DMS 273 treated with DMSO at 0.1 percent for 48 hours (cell line): ENCODE results near the gene EDEM1.

ENCODE experiments used
- DNase-seq: peaks from one replicate; lab custom pipeline; 2025; lab: John Stamatoyannopoulos, UW

Gene EDEM1

DNA sequence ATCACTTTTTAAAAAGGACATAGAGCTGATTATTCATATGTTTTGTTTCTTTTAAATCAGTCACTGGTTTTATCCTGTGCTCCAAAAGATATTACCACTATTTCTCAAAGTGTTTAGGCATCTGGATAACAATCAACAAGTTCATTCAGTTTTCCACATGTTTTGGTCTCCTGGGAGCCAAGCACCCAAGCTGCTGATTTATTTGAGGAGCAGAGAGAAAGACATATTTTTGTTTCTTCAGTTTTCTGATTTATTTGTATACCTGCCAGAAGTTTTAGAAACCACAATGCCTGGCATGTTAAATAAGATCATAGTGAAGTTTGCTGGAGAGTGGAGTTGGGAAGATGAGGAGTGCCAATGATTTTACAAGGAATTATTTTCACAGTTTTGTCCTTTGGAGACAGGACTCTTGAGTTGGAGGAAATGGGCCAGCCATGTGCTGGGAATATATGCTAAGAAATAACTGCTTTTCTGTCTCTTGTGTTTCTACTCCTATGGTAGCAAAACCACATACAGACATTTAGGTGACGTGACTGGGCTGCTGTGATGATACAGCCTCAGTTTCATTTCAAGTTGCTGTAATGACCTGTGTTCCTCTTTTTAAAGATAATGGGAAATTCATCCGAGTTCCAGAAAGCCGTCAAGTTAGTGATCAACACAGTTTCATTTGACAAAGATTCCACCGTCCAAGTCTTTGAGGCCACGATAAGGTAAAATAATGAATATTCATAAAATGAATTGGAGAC, 11.7 kb downstream of the EDEM1 start:
- no peak for DNase-seq

DNA sequence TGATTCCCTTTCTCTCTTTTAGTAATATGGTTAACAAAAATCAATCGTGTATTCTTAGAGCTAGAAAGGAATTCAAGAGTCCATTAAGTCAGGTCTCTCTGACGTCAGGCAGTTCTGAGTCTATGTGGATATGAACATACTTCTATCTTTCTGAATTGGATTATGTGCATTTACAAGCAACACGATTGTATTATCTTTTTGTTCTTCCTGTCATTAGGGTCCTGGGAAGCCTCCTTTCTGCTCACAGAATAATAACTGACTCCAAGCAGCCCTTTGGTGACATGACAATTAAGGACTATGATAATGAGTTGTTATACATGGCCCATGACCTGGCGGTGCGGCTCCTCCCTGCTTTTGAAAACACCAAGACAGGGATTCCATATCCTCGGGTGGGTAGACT, 14.0 kb downstream of the EDEM1 start:
- DNase-seq, result no peak

DNA sequence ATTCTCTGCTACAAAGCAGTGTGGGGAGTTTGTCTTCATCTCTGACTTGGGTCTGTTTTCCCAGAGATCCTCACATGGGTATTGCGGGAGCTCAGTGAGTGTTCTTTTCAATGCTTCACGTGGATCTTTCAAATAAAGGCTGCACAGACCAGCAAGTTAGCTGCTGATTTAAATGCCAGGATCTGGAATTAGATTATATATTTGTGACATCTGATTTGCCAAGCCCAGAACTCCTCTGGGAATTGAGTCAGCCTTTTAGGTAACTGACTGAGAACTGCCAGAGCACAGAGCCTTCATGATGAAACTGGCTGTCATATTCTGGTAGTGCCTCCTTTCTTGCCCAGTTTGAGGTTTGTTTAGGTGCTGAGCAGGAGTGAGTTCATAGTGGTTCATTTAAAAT, 14.7 kb downstream of the EDEM1 start:
- DNase-seq, result no peak

DNA sequence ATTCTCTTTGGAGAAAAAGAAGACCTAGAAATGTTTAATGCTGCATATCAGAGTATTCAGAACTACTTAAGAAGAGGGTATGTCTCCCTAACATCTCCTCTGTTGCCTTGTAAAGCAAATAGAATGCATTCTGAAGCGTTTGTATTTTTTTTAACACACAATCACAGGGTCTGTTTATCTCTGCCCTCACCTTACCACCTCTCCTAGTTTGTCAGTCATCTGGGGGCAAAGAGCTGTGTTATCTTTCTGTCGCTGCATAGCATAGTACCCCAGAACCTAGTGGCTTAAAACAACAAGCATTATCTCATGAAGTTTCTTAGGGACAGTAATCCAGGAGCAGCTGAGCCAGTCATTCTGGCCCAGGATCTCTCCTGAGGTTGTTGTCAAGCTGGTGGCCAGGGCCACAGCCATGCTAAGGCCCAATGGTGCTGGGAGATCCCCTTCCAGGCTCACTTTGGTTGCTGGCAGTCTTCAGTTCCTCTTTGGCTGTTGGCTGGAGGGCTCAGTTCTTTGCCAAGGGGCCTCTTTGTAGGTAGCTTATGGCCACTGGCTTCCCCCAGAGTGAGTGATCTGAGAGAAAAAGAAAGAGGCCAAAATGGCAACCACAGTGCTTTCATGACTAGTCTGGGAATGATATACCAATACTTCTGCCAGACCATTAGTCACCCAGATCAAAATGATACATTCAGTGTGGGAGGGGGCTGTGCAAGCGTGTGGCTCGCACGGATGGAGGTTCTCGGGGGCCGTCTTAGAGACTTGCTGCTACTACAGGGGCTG, 17.8 kb downstream of the EDEM1 start:
- no peak for DNase-seq

DNA sequence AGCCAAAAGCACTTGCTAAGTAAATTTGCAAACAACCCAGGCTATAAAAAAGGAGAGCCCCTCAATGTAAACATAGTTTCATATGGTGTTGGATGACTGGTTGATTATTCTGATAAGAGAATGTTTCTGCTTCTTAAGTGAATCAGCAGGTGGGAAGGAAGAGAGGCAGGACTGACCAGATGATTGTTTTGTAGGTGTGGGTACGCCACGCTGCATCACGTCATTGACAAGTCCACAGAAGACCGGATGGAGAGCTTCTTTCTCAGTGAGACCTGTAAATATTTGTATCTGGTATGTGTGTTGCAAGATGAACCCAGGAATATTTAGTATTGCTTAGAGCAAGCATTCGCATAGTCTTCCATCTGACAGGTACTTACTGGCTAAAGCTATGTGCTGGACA, 23.4 kb downstream of the EDEM1 start:
- no peak for DNase-seq

DNA sequence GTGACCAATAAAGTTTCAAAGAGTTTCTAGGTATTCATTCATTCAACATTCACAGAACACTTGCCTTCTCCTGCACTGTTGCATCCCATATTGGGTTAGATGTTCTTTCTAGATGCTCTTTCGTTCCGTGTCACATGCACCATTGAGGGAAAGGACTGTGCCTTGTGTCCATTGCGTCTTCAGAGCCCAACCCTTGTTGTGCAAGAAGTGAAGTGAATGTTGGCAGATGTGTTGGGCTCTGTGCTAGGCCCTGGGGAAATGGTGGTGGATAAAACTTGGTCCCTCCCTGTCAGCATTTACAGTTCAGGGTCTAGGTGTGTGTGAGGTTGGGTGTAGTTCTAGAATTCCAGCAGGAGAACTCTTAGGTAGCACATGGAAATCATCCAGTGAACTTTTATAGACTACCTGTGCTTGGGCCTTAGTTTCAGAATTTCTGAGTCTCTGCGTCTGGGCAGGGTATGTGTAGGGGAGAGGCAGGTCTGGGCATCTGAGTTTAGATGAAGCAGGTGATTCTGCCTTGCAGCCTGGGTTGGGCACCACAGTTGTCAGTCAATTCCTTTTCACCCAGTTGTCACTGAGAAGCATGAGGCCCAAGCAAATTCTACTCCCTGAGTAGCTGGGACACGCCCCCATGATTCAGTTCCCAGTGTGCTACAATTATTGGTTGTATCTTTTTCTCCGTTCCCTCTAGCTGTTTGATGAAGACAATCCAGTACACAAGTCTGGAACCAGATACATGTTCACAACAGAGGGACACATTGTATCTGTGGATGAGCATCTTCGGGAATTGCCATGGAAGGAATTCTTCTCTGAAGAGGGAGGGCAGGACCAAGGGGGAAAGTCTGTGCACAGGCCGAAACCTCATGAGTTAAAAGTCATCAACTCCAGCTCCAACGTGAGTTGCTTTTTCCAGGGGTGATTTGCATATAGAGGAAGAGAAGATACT, 25.4 kb downstream of the EDEM1 start:
- no peak for DNase-seq

DNA sequence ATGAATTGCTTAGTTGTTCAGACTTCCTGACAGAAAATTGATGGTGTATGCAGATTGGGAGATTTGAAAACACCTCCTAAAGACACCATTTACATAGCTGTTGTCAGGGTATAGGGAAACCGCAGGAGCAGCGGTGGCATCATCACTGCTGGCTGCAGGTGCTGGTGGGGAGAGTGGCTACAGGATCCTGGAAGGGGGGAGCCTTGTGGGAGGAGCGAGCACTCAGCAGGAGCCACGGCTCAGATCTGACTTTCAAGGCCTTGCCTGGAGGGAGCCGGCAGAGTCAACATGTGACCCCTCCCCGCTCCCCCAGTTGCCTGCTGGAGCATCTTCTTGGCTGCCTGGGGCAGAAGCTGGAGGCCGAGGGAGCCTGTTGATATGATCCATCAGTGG, 26.1 kb downstream of the EDEM1 start:
- DNase-seq, result no peak

DNA sequence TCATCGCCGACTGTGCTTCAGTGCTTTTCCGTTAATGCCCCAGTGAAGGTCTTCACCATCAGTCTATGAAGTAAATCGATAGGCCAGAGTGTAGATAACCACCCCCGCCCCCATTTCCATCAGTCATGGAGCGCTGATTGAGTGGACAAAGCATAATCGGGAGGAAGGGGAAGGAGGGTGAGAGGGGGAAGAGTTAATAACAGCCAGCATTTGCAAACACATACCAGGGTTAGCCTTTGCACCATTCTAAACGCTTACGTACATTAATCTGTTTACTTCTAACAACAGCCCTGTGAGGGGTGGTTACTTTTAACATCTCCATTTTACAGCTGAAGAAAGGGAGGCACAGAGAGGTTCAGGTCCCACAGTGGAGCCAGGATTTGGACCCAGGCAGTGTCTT, 26.8 kb downstream of the EDEM1 start:
- no peak for DNase-seq

DNA sequence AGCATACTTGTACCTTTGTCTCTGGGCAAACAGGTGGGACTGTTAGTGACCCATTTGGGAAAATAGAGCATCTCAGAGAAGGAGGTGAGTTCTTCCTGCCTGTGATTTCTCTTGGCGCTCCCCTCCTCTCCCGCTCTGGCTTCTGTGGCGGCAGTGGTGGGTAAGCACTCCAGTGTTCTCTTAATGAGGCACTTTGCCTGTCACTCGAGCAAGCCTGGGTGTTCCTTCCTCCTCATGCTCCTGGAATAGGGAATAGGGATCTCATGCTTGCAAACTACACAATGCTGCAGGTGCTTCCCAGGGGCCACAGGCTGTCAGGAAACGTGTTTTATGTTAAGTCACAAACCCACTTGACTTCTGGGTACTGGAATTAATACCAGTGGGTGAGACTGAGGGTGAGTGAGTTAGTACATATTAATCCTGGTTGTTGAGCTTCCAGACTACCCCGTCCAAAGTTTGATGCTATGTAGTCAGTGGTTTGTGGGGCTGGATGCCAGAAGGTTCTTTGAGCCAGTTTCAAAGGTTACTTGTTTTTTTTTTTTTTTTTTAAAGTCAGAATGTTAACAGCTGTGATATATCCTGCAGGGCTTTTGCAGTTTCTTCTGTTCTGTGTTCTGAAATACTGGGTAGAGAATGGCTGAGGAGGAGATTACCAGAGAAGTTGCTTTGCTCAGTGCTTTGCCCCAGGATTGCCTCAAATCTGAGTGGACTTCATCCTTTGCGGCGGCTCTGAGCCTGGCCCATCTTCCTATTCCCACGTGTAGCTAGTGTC, 30.5 kb downstream of the EDEM1 start:
- DNase-seq, result no peak

DNA sequence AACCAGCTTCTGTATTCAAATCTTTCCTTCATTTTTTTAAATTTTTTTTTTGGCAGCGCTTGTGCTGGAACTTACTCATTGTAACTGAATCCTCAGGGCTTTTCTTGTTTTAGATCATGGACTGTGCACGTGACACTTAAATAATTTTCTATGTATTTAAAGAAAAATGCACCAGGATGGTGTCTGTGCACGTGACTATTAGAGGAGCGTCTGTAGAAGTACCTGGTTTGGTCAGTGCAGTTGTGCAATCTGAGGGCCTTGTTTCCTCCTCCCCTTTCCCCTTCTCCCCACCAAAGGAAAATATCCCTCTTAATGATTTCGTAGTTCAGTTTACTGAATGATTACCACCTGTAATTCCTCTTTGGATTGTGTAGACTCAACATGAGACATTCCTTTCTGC, 31.3 kb downstream of the EDEM1 start:
- no peak for DNase-seq

DNA sequence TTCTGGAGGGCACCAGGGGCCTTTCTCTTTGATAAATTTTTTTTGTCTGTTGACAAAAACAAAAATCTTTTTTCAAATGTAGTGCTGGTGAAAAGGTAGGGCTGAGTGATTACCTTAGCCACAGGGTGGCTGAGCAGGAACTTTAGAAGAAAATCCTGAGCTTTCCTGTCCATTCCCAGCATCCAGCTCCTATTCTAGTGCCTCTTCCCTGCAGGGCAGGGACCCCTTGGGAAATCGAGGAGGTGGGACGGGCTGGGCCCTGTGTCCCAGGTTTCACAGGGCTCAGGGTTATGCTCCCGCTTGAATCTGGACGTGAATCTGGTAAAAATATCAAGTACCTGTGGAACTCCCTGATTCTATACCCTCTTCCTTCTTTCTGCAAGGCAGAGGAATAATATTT, 31.7 kb downstream of the EDEM1 start:
- DNase-seq, result no peak

DNA sequence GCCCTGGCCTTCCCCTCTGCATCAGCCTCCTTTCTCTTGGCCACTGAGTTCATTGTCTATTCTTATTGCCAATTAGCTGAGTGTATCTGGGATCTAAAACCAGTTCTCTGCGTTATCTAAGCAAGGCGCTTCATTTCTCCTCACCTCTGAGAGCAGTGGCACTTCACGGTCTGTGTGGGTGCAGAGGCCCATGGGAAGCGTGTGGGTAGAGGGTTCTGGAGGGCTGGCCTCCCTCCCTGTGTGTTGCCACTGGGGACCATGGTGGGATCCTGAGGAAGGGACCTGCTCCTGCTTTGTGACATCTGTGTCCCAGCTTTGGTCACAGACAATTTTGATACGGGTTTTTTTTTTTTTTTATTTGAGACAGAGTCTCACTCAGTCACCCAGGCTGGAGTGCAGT, 32.7 kb downstream of the EDEM1 start:
- no peak for DNase-seq

DNA sequence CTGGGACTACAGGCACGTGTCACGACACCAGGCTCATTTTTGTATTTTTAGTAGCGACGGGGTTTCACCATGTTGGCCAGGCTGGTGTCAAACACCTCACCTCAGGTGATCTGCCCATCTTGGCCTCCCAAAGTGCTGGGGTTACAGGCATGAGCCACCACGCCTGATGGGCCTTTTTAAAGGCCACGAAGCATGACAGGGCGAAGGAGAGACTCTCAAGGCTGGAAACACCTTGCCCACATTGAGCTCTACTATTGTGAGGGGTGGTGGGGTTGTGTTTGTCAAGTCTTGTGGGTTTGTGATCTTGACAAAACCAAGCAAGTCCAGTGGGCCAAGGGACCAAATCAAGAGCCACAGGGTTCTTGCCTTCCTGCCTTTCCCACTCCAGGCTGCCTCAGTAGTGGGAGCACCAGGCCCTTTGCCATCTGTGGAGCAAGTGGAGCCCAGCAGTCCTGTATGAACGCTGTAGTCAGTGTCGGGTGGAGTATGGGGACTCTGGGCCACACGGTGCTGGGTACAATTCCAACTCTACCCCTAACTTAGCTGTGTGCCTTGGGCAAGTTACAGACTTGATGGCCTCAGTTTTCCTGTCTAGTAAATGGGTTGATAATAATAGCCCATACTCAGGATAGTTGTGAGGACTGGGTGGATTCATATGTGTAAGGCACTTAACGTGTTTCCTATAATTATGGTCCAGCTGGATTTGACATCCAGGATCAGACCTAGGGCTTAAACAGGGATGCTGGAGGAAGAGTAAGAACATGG, 33.3 kb downstream of the EDEM1 start:
- DNase-seq, result no peak

DNA sequence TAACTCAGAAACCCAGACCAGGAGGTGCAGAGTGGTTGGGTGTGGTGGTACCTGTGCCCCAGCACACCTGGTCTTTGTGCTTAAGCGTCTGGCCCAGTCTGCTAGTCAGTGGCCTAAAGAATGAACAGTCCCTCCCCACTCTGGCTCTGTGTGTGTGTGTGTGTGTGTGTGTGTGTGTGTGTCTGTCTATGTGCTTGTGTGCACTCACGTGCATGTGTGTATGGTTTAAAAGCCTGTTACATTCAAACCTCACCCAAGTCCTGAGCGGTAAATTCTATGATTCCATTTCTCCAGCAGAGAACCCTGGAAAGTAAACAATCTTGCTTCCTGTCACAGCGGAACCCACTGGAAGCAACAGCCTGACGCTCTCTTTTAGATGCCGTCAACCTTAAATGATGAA, 34.2 kb downstream of the EDEM1 start:
- no peak for DNase-seq

DNA sequence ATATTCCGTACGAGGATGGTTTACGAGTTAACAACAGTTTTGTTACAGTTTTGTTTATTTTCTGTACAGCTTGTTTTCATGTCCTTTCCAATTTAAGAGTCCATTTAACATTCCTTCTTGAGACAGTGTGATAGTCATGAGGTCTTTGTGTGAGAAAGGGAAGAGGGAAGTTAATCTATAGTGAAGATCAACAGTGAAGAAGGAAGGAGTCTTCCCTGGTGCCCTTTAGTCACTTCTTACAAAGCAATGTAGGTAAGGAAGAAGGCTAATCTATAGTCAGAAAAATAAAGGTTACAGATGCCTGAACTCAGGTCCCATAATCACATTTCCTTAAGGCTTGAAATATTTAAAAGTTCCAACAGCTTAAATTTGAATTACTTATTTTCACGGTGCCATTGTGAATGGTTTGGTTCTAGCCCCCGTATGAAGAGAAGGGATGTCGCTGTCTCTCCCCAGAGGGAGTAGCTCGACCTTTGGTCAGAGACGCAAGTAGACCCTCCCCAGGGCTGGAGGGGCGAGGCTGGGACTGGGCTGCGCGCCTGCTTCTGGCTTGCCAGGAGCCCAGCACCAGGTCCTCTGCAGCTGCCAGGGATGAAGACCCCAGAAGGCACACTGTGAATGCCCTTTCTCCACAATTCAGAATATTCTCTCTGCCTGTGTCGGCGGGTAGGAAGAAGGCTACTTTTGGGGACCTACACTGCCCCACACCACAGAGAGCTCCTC, 34.9 kb downstream of the EDEM1 start:
- no peak for DNase-seq

DNA sequence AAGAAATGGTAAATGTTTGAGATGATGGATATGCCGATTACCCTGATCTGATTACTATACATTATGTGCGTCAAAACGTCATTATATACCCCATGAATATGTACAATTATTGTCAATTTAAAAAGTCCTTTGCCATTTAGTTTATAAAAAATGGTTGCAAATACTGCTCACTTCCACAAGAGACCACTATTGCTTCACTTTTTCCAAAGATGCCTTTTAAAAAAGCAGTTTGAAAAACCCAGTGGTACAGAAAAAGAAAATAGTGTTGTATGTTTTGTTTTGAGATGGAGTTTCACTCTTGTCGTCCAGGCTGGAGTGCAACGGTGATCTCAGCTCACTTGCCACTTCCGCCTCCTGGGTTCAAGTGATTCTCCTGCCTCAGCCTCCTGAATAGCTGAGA, 39.3 kb downstream of the EDEM1 start:
- DNase-seq, result no peak

DNA sequence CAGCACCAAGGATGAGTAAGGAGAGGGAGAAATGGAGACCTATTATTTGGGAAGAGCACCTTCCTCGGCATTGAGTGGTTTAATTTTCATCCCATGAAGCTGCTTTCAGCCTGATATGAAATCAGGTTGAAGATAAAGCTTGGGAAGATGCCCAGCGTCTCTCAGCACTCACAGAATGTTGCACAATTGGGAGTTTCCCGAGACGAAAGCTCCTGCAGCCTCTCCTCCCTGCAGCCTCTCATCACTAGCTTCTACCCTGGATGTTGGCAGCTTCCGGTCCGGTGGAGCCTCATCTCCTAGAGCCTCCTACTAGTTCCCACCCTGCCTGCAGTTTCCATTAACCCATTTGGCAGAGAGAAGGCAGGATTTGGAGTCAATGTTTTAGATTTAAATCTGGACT, 40.3 kb downstream of the EDEM1 start:
- DNase-seq, result no peak

DNA sequence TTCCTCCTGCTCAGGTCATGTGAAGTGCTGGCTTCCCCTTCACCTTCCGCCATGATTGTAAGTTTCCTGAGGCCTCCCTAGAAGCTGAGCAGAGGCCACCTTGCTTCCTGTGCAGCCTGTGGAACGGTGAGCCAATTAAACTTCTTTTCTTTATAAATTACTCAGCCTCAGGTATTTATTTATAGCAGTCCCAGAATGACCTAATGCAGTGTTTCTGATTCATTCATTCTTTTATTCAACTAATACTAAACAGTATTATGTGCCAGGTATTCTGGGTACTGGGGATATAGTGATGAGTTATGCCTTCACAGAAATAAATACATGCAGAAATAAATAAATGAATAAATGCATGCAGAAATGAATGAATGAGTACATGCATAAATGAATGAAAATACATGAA, 41.9 kb downstream of the EDEM1 start:
- no peak for DNase-seq

DNA sequence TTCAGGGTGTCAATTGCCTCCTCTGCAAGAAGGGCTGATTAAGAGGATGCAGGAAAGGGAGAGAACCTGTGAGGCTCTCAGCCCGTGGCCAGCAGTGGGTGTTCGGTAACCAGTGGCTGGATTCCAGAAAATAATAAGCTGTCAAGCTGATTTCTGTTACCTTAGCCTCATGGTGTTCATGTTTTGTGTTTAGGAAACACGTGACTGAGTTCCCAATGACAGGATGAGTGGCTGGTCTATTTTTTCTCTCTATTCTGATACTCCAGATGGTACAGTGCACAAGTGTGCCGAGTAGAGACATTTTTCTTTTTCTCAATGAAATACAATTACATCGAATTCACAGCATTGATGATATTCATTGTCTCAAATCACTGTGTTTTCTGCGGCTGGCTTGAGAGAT, 43.6 kb downstream of the EDEM1 start:
- DNase-seq, result no peak

DNA sequence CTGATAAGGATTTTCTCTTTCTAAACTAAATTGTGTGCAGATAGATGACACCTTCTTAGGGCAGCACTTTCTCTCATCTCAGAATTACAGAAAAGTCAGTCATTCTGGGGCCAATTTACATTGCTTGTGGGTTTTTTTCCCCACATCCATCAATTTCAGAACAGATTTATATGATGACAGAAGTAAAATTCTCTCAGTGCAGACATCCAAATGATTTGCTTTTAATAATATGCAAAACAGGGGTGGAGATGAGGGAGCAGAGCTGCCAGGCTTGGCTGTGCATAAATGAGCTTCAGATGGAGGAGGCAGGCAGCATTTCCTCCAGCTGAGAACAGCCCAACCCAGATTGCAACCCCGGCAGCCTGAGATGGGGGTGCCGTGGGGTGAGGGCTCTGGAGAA, 44.0 kb downstream of the EDEM1 start:
- DNase-seq, result no peak
